ENCODE measurements around the gene GAGE12E.
"Not testable (repeated sequence)": the region's sequence is repeated elsewhere in the genome, so short reads cannot be mapped to it uniquely, and the experiment has no call there.

DNA sequence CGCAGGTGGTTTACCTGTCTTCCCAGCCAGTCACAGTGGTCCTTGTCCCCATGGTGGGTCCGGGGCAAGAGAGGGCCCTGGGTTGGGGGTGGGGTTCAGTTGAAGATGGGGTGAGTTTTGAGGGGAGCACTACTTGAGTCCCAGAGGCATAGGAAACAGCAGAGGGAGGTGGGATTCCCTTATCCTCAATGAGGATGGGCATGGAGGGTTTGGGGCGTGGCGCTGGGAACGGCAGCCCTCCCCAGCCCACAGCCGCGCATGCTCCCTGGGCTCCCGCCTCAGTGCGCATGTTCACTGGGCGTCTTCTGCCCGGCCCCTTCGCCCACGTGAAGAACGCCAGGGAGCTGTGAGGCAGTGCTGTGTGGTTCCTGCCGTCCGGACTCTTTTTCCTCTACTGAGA is 9.7 kb upstream of the GAGE12E start, which contains the start of gene GAGE12D:
- not testable (repeated sequence) for TF ChIP-seq POLR2A (IDR thresholded peaks at IDR 0.05; ENCODE audit: low read length); GATA1 (IDR thresholded peaks at IDR 0.05; ENCODE audit: low read depth, low read length)

Measured in erythroblast (primary cell).